Mucosa of descending colon (tissue), 3 donors: ENCODE measurements around the gene SPATA2. TPM values are rescaled to one million over a fixed set of nuclear protein-coding genes. Genes with fewer than 3 reads are reported as not detected.

Source experiments
- ATAC-seq: fragments of 200-7000 bp; cut with Tn5 transposase; one replicate; pipeline ENCODE4 v1.9.1; 2020; ENCODE audit warnings: mild to moderate bottlenecking, moderate library complexity
- DNase-seq, 3 donors: peaks; one replicate each; pipeline ENCODE4 v3.0.0-alpha.2; 2020
- H3K36me3 ChIP-seq: fragments of 200-600 bp; one replicate; pipeline ENCODE4 v1.8.0; 2021; ENCODE audit warnings: low read depth, mild to moderate bottlenecking
- H3K4me1 ChIP-seq: fragments of 200-600 bp; one replicate; pipeline ENCODE4 v1.8.0; 2021; ENCODE audit warnings: low read depth, mild to moderate bottlenecking
- H3K4me3 ChIP-seq: fragments of 200-600 bp; one replicate; pipeline ENCODE4 v1.8.0; 2021; ENCODE audit warnings: mild to moderate bottlenecking
- H3K9me3 ChIP-seq: fragments of 200-600 bp; one replicate; pipeline ENCODE4 v1.8.0; 2021; ENCODE audit warnings: mild to moderate bottlenecking
- intact Hi-C, 2 donors: fragments of 100-400 bp; cut with DNase I in 1 of 2; cut with micrococcal nuclease in 1 of 2; formaldehyde crosslinking; loops; one replicate each; pipeline versions ENCODE4 v1.11.0 to v1.11.1; 2022; cut with DNase I, micrococcal nuclease
- total RNA-seq, 3 donors: library from RNA; stranded (reverse); fragmentation: NEBNext Ultra II Directional in 2 of 3; extraction: Animal tissue kit (Norgen Biotek cat#: 25700) in 2 of 3; gene quantifications; one replicate each; pipeline versions ENCODE4 v1.2.1 to v1.2.4, GENCODE V29; 2021 to 2023
- TF ChIP-seq, protein P1 (sequence below): fragments of 200-600 bp; IDR thresholded peaks from one replicate; pipeline ENCODE4 v1.8.0; 2022; ENCODE audit warnings: antibody characterized with exemption, mild to moderate bottlenecking
- donor health status: DM: no; HTN: no; CAD: no; lungs with moderate emphysema.
- donor health status: DM: no; HTN: no; CAD: no.
- donor health status: DM: no; HTN: yes; CAD: no.

Gene SPATA2
- total RNA-seq, 3 donors from 2014 or later: 16.2 to 24.1 (median 20.2) TPM

DNA sequence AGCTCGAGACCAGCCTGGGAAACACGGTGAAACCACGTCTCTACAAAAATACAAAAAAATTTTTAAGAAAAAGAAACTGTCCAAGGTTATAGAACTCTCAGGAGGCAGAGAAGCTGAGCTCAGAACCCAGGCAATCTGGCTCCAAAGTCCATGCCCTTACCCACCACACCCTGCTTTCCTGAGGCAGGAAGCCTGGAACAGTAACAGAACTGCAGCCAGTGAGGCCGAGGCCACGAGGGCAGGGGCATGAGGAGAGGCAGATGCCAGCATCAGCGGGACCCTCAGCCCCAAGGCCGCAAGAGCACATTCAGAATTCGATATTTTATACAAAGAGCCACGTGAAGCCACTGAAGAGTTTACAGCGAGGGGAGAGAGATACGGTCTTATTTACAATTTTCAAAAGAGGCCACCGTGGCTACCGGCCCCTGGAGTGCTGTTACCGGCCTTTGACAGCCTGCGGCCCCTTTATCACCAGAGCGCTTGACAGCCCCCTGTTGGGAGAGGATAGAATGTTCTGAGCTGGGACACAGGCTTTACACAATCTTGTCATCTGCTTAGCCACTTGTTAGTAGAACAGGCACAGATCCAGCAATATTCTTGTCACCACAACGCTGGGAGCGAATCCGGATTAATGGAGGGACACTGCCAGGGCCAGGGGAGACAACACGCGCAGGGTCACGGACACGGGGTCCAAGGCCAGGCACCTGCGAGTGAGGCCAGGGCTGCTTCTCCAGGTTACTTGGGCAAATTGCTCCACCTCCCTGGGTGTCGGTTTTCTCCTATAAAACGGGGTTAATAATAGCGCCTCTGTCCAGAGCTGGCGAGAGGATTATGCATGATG is 5.6 kb downstream of the SPATA2 start:
- TF ChIP-seq, protein P1, sequence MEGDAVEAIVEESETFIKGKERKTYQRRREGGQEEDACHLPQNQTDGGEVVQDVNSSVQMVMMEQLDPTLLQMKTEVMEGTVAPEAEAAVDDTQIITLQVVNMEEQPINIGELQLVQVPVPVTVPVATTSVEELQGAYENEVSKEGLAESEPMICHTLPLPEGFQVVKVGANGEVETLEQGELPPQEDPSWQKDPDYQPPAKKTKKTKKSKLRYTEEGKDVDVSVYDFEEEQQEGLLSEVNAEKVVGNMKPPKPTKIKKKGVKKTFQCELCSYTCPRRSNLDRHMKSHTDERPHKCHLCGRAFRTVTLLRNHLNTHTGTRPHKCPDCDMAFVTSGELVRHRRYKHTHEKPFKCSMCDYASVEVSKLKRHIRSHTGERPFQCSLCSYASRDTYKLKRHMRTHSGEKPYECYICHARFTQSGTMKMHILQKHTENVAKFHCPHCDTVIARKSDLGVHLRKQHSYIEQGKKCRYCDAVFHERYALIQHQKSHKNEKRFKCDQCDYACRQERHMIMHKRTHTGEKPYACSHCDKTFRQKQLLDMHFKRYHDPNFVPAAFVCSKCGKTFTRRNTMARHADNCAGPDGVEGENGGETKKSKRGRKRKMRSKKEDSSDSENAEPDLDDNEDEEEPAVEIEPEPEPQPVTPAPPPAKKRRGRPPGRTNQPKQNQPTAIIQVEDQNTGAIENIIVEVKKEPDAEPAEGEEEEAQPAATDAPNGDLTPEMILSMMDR: no peak
- Histone ChIP-seq H3K36me3 (peaks cover 11% of the 10 kb centered on the region), H3K4me3 (no peak overlapping the region), H3K9me3 (no peaks in the 10 kb centered on the region), H3K4me1 (peaks cover 51% of the 10 kb centered on the region)
- intact Hi-C loops: no loop called here
- DNase-seq (peak; percentile 71 to 87 (median 83)), ATAC-seq (peak; percentile 92)

DNA sequence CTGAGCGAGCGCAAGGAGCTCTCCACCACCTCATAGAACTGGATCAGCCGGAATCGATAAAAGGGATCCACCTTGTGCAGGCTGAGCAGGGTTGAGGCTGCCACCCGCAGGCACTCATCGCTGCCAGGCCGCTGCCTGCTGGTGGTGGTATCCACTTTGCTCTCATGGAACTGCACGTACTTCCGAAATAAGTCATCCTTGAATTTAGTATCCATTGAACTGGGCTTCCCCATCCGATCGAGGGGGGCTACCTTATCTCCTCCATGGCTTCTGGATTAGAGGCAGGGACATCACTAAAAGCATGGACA is 7.1 kb downstream of the SPATA2 start:
- intact Hi-C loops: no loop called here
- ATAC-seq: no peak
- no peak overlapping the region for H3K4me3 ChIP-seq
- H3K4me1 ChIP-seq: peaks cover 36% of the 10 kb centered on the region
- no peaks in the 10 kb centered on the region for H3K9me3 ChIP-seq
- H3K36me3 ChIP-seq: peaks cover 18% of the 10 kb centered on the region
- TF ChIP-seq, protein P1: no peak
- DNase-seq: no peak

DNA sequence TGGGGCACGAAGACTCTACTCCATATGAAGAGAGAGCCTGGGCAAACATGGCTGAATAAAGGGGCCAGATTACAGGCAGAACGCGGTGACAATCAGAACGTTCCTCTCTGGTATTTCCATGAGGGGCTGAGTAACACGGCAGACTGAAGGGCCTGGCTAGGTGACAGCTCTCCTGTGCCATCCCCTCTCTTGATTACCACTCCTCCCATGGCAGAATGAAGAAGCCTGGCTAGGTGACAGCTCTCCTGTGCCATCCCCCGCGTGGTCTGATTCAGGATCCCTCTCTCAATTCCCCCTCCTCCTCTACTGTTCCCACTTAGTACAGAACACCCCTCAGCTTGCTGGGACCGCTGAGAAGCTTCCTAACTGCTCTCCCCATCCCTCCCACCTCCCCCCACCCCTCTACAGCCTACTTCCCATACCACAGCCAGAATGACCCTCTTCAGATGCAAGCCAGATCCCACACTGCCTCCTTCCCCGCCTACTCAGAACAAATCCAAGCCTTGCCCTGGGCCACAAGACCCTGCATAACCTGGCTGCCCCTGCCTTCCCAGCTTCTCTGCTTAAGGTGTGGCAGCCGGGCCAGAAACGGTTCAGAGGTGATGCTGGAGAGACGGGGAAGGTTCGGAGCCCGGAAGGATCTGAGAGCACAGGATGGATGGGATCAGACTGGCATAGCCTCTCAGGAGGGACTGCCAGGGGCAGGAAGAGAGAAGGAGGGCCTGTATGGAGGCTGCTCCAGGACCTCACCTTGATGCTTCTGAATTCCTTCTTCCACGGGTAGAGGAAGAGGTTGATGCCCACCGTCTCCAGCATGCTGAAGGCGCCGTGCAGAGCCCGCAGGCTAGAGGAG is 7.7 kb downstream of the SPATA2 start:
- TF ChIP-seq, protein P1: no peak

DNA sequence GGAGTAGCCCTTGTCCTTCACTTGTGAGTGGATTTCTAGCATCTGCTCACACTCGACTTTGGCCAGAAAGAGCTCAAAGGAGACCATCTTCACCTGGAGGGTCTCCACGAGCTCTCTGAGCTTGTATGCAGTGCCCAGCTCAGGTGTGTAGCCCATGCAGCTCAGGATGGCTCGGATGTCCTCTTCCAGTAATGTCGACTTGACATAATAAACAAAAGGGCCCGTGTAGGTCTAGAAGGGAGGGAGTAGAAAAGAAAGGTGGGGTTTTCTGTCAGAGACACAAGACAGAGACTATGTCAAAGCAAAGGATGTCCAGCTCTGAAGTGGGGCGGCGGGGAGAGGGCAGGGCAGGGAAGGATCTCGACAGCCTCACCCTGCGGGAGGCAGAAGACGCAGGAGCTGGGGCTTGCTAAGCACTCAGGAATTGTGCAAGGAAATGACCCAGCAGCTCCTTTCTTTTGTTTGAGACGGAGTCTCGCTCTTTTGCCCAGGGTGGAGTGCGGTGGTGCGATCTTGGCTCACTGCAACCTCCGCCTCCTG is 8.6 kb downstream of the SPATA2 start:
- DNase-seq (no peak), ATAC-seq (no peak)
- H3K9me3 ChIP-seq: no peaks in the 10 kb centered on the region
- TF ChIP-seq, protein P1: no peak
- intact Hi-C loops: no loop called here
- peaks cover 18% of the 10 kb centered on the region for H3K36me3 ChIP-seq
- peaks cover 28% of the 10 kb centered on the region for H3K4me1 ChIP-seq
- no peak overlapping the region for H3K4me3 ChIP-seq

More for the DNA sequence above, 7.7 kb downstream of the SPATA2 start:
- DNase-seq (no peak), ATAC-seq (no peak)
- Histone ChIP-seq H3K9me3 (no peaks in the 10 kb centered on the region), H3K4me3 (no peak overlapping the region), H3K36me3 (peaks cover 18% of the 10 kb centered on the region), H3K4me1 (peaks cover 33% of the 10 kb centered on the region)
- intact Hi-C loops: no loop called here

DNA sequence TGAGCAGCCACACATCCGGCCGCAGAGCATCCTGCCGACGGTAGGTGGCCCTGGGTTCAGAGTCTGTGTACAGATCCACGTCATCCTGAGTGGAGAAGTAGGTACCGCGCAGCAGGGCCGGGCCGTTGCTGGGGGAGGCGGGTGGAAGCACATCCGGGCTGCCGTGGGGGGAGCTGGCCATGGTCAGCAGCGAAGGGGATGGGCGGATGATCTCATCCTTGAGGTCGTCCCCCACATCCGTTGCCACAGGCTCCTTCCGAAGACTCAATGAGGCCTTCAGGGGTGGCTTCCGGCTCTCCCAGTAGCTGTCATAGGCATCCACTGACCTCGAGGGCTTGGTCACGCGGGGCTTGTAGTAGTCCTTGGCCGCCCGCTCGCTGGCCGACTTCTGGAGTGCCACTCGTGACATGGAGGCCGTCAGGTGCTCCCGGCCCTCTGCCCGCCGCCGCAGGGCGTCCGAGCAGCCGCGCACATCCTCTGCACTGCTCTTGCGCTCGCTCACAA is 9.2 kb downstream of the SPATA2 start:
- Histone ChIP-seq H3K4me1 (peaks cover 23% of the 10 kb centered on the region), H3K9me3 (no peaks in the 10 kb centered on the region), H3K4me3 (no peak overlapping the region), H3K36me3 (peaks cover 18% of the 10 kb centered on the region)
- peak in 1 of 3 donors; percentile 30 for DNase-seq
- intact Hi-C loops: no loop called here
- TF ChIP-seq, protein P1: no peak
- no peak for ATAC-seq
